ENCODE data around the gene RHOH. TPM values are rescaled to one million over a fixed set of nuclear protein-coding genes. Genes with fewer than 3 reads are reported as not detected.

RHOH gene
- total RNA-seq, 2 experiments from 2014 or later: 74.7 to 83.6 TPM

- Mint-ChIP-seq H3K9me3 (ENCODE audit: low read depth) (no peaks in the 10 kb centered on the region), H3K4me1 (peaks cover 17% of the 10 kb centered on the region), H3K4me3 (peak overlapping the region; percentile 7), H3K27ac (peak overlapping the region; percentile 61), H3K36me3 (ENCODE audit: low read depth) (no peaks in the 10 kb centered on the region), H3K27me3 (no peaks in the 10 kb centered on the region)
- ChIA-PET POLR2A (no interaction called here), CTCF (no interaction called here)
- intact Hi-C loops (cut with DNase I, micrococcal nuclease): no loop called here
- ATAC-seq (peak; percentile 77), DNase-seq (no peak)
These were observed 23.4 kb upstream of the RHOH start for GRCh38 chr4:40173470-40173875.

GRCh38 chr4:40176602-40177001 is 20.2 kb upstream of the RHOH start:
- intact Hi-C loops (cut with DNase I, micrococcal nuclease): no loop called here
- peaks cover 33% of the 10 kb centered on the region for H3K4me1 Mint-ChIP-seq
- no peaks in the 10 kb centered on the region for H3K9me3 Mint-ChIP-seq (ENCODE audit: low read depth)
- CTCF ChIA-PET: interaction anchor here (1.0 to 1.2 kb wide), 2 partner anchors 9 to 25 kb away, joined by 3 to 5 read pairs; no protein-coding TSS in a partner anchor
- no peak overlapping the region for H3K4me3 Mint-ChIP-seq
- ATAC-seq: no peak
- POLR2A ChIA-PET: no interaction called here
- H3K27ac Mint-ChIP-seq: no peak overlapping the region
- no peaks in the 10 kb centered on the region for H3K36me3 Mint-ChIP-seq (ENCODE audit: low read depth)
- no peaks in the 10 kb centered on the region for H3K27me3 Mint-ChIP-seq
- DNase-seq: no peak

GRCh38 chr4:40177591-40177990 is 19.2 kb upstream of the RHOH start:
- POLR2A ChIA-PET: no interaction called here
- no peaks in the 10 kb centered on the region for H3K9me3 Mint-ChIP-seq (ENCODE audit: low read depth)
- ATAC-seq: no peak
- no peaks in the 10 kb centered on the region for H3K27me3 Mint-ChIP-seq
- no peaks in the 10 kb centered on the region for H3K36me3 Mint-ChIP-seq (ENCODE audit: low read depth)
- CTCF ChIA-PET: interaction anchor here (1.0 to 1.2 kb wide), 2 partner anchors 26 to 61 kb away, joined by 3 to 5 read pairs; no protein-coding TSS in a partner anchor
- intact Hi-C loops (cut with DNase I, micrococcal nuclease): no loop called here
- peaks cover 38% of the 10 kb centered on the region for H3K4me1 Mint-ChIP-seq
- no peak for DNase-seq
- H3K4me3 Mint-ChIP-seq: no peak overlapping the region
- H3K27ac Mint-ChIP-seq: no peak overlapping the region

- POLR2A ChIA-PET: no interaction called here
- no peaks in the 10 kb centered on the region for H3K36me3 Mint-ChIP-seq (ENCODE audit: low read depth)
- no peak for ATAC-seq
- intact Hi-C loops (cut with DNase I, micrococcal nuclease): no loop called here
- no peaks in the 10 kb centered on the region for H3K27me3 Mint-ChIP-seq
- H3K27ac Mint-ChIP-seq: no peak overlapping the region
- H3K4me1 Mint-ChIP-seq: peaks cover 33% of the 10 kb centered on the region
- H3K9me3 Mint-ChIP-seq (ENCODE audit: low read depth): peaks cover 1% of the 10 kb centered on the region
- CTCF ChIA-PET: interaction anchor here (0.7 kb wide), 1 partner anchor 123 kb away, joined by 4 read pairs; no protein-coding TSS in a partner anchor
- no peak for DNase-seq
- H3K4me3 Mint-ChIP-seq: no peak overlapping the region
These were observed 18.2 kb upstream of the RHOH start for GRCh38 chr4:40178672-40179071.

GRCh38 chr4:40179360-40179759 is 17.5 kb upstream of the RHOH start:
- no peak for DNase-seq
- Mint-ChIP-seq H3K4me3 (no peak overlapping the region), H3K9me3 (ENCODE audit: low read depth) (peaks cover 1% of the 10 kb centered on the region), H3K27ac (no peak overlapping the region), H3K4me1 (peaks cover 36% of the 10 kb centered on the region), H3K27me3 (no peaks in the 10 kb centered on the region), H3K36me3 (ENCODE audit: low read depth) (no peaks in the 10 kb centered on the region)
- no peak for ATAC-seq
- intact Hi-C loops (cut with DNase I, micrococcal nuclease): no loop called here
- ChIA-PET POLR2A (no interaction called here), CTCF (interaction anchor here (0.6 to 0.7 kb wide), 2 partner anchors 123 to 676 kb away, joined by 3 to 4 read pairs; no protein-coding TSS in a partner anchor)

- ATAC-seq: peak; percentile 14
- Mint-ChIP-seq H3K27ac (no peak overlapping the region), H3K27me3 (no peaks in the 10 kb centered on the region), H3K9me3 (ENCODE audit: low read depth) (peaks cover 1% of the 10 kb centered on the region), H3K36me3 (ENCODE audit: low read depth) (no peaks in the 10 kb centered on the region), H3K4me1 (peaks cover 42% of the 10 kb centered on the region), H3K4me3 (no peak overlapping the region)
- no peak for DNase-seq
- ChIA-PET CTCF (no interaction called here), POLR2A (no interaction called here)
- intact Hi-C loops (cut with DNase I, micrococcal nuclease): no loop called here
These were observed 16.5 kb upstream of the RHOH start for GRCh38 chr4:40180356-40180755.

- Mint-ChIP-seq H3K27ac (no peak overlapping the region), H3K4me3 (no peak overlapping the region), H3K27me3 (no peaks in the 10 kb centered on the region), H3K9me3 (ENCODE audit: low read depth) (peaks cover 1% of the 10 kb centered on the region), H3K36me3 (ENCODE audit: low read depth) (no peaks in the 10 kb centered on the region), H3K4me1 (peaks cover 56% of the 10 kb centered on the region)
- POLR2A ChIA-PET: no interaction called here
- intact Hi-C loops (cut with DNase I, micrococcal nuclease): no loop called here
- ATAC-seq: no peak
- CTCF ChIA-PET: interaction anchor here (1.0 kb wide), 1 partner anchor 135 kb away, joined by 4 read pairs; no protein-coding TSS in a partner anchor
- no peak for DNase-seq
These were observed 14.8 kb upstream of the RHOH start for GRCh38 chr4:40182001-40182400.

- CTCF ChIA-PET: interaction anchor here (0.6 to 2.0 kb wide), 5 partner anchors 9 to 355 kb away, joined by 3 to 7 read pairs (median 3); no protein-coding TSS in a partner anchor
- POLR2A ChIA-PET: interaction anchor here (2.3 kb wide), 1 partner anchor 17 kb away, joined by 18 read pairs; no protein-coding TSS in a partner anchor
- DNase-seq (no peak), ATAC-seq (no peak)
- peaks cover 65% of the 10 kb centered on the region for H3K4me1 Mint-ChIP-seq
- H3K4me3 Mint-ChIP-seq: no peak overlapping the region
- peaks cover 1% of the 10 kb centered on the region for H3K9me3 Mint-ChIP-seq (ENCODE audit: low read depth)
- H3K36me3 Mint-ChIP-seq (ENCODE audit: low read depth): no peaks in the 10 kb centered on the region
- no peaks in the 10 kb centered on the region for H3K27me3 Mint-ChIP-seq
- no peak overlapping the region for H3K27ac Mint-ChIP-seq
- intact Hi-C loops (cut with DNase I, micrococcal nuclease): no loop called here
These were observed 13.9 kb upstream of the RHOH start for GRCh38 chr4:40182954-40183353.

- peaks cover 1% of the 10 kb centered on the region for H3K9me3 Mint-ChIP-seq (ENCODE audit: low read depth)
- peak overlapping the region; percentile 15 for H3K4me3 Mint-ChIP-seq
- DNase-seq (peak; percentile 27), ATAC-seq (peak; percentile 79)
- ChIA-PET CTCF (interaction anchor here (0.6 to 2.7 kb wide), 10 partner anchors 8 to 1448 kb away, joined by 3 to 11 read pairs (median 5); no protein-coding TSS in a partner anchor), POLR2A (interaction anchor here (0.6 to 2.3 kb wide), 9 partner anchors 11 to 735 kb away, joined by 3 to 18 read pairs (median 4); partner anchors contain the start of gene CHRNA9)
- H3K27me3 Mint-ChIP-seq: no peaks in the 10 kb centered on the region
- H3K27ac Mint-ChIP-seq: peak overlapping the region; percentile 66
- peaks cover 66% of the 10 kb centered on the region for H3K4me1 Mint-ChIP-seq
- intact Hi-C loops (cut with DNase I, micrococcal nuclease): no loop called here
- no peaks in the 10 kb centered on the region for H3K36me3 Mint-ChIP-seq (ENCODE audit: low read depth)
These were observed 13.0 kb upstream of the RHOH start for GRCh38 chr4:40183615-40184411.

GRCh38 chr4:40185830-40186664 is 10.8 kb upstream of the RHOH start:
- Mint-ChIP-seq H3K27ac (peak overlapping the region; percentile 25), H3K36me3 (ENCODE audit: low read depth) (no peaks in the 10 kb centered on the region), H3K9me3 (ENCODE audit: low read depth) (peaks cover 1% of the 10 kb centered on the region), H3K27me3 (no peaks in the 10 kb centered on the region), H3K4me3 (no peak overlapping the region), H3K4me1 (peaks cover 75% of the 10 kb centered on the region)
- POLR2A ChIA-PET: interaction anchor here (0.6 kb wide), 1 partner anchor 42 kb away, joined by 3 read pairs; no protein-coding TSS in a partner anchor
- intact Hi-C loops (cut with DNase I, micrococcal nuclease): no loop called here
- DNase-seq: no peak
- no peak for ATAC-seq
- CTCF ChIA-PET: interaction anchor here (0.7 to 2.7 kb wide), 5 partner anchors 11 to 136 kb away, joined by 3 to 11 read pairs (median 5); partner anchors contain the start of gene RHOH

GRCh38 chr4:40186665-40187014 is 10.2 kb upstream of the RHOH start:
- H3K9me3 Mint-ChIP-seq (ENCODE audit: low read depth): peaks cover 1% of the 10 kb centered on the region
- DNase-seq (no peak), ATAC-seq (no peak)
- ChIA-PET CTCF (interaction anchor here (1.3 to 1.4 kb wide), 3 partner anchors 10 to 135 kb away, joined by 3 to 8 read pairs (median 5); partner anchors contain the start of gene RHOH), POLR2A (interaction anchor here (0.6 to 1.3 kb wide), 3 partner anchors 42 to 491 kb away, joined by 4 to 5 read pairs (median 4); no protein-coding TSS in a partner anchor)
- H3K4me3 Mint-ChIP-seq: no peak overlapping the region
- H3K27me3 Mint-ChIP-seq: no peaks in the 10 kb centered on the region
- H3K27ac Mint-ChIP-seq: no peak overlapping the region
- H3K36me3 Mint-ChIP-seq (ENCODE audit: low read depth): no peaks in the 10 kb centered on the region
- intact Hi-C loops (cut with DNase I, micrococcal nuclease): loop anchor here in 1 of 2 experiments (1.0 kb wide), 1 partner anchor 14 kb away; no protein-coding TSS in a partner anchor
- peaks cover 75% of the 10 kb centered on the region for H3K4me1 Mint-ChIP-seq

All from activated CD4-positive, alpha-beta T cell treated with anti-CD3 and anti-CD28 coated beads for 36 hours (primary cell).